ENCODE data around the gene C10orf95.
"Not testable (repeated sequence)": the region's sequence is repeated elsewhere in the genome, so short reads cannot be mapped to it uniquely, and the experiment has no call there.

C10orf95 gene, protein sequence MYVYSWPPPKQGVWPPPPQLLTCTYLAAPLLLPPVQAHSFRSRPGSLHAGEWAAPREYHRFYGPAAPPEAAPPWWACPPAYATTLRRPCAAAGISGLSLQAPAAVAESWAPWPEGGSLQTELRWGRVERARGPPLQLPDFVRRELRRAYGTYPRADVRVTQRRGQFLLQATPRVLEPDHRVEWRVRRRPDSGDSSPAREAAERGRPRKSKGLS

DNA sequence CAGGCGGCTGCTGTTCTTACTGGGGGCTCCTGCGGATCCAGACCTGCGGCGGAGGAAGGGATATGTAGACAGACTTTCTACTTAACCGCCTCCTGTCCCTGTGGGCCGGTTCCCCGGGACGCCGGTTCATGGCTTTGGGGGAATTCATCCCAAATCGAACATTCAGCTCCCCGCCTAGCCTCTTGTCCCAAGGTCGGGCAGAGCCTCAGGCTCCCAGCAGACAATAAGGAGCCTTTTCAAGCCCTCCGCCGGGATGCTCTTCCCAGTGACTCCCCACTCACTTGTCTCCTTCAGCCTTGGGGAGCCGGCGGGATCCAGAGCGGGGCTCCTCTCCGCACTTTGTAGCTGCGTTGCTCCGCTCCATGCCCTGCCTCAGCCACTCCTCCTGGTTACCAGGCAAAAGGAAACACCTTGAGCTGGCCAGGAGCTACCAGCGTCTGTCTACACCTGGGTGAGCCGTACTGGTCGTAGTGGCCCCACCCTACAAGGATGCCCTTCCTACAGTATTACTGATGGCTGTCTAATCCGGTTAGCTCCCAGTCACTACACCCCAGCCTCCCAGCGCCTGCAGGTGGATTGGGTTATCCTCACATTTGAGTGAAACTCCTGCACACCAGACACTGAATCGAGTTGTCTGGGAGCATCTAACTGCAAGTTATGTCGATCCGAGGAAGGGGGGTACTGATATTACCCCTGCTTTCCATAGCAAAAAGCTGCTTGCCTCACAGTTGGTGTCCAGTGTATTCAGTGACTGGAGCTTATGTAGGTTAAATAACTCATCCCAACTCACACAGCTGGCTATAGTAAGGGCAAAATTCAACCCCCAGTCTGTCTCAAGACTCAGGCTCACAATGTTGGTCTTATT lies at the start of gene C10orf95:
C10orf95 (minus strand) TSS at position 439 of the 865 bp plus-strand sequence. CDS start 450 bp downstream, outside the sequence.
- no peak for DNase-seq (ENCODE audit: low spot score)

DNA sequence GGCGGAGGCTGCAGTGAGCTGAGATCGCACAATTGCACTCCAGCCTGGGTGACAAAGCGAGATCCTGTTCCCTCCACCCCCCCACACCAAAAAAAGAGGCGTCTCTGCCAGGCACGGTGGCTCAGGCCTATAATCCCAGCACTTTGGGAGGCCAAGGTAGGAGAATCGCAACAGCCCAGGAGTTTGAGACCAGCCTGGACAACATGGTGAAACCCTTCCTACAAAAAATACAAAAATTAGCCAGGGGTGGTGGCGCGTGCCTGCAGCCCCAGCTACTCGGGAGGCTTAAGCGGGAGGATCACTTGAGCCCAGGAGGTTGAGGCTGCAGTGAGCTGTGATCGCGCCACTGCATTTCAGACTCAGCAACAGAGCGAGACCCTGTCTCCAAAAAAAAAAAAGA lies 49.3 kb upstream of the C10orf95 start:
- DNase-seq (ENCODE audit: low spot score) = not testable (repeated sequence)

DNA sequence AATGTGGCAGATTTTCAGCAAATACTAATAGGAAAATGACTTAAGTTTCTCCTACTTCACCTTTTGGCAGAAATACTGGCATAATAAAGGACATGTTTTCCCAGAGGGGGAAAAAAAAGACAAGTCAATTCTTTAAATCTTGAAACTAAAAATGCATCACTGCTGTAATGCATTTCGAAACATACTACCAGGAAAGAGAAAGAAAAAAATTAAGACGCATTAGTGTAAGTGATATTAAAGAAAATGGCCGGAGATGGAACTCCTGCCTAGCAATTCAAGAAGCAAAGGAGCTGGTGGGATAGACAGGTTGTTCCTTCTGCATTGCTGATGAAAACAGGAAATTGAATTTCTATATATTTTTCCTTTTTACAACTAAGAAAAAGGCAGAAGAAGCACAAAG lies 48.0 kb upstream of the C10orf95 start:
- no peak for DNase-seq (ENCODE audit: low spot score)

DNA sequence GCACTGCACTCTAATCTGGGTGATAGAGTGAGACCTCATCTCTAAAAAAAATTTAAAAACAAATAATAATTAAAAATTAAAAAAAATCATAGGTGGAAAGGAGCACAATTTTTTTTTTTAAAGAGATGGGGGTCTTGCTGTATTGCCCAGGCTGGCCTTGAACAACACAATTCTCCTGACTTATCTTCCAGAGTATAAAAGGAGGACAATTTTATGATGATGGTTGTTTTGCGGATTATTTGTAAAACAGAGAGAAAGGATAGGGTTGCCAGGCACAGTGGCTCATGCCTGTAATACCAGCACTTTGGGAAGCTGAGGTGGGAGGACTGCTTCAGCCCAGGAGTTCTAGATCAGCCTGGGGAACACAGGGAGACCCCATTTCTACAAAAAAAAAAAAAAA lies 46.2 kb upstream of the C10orf95 start:
- no peak for DNase-seq (ENCODE audit: low spot score)

DNA sequence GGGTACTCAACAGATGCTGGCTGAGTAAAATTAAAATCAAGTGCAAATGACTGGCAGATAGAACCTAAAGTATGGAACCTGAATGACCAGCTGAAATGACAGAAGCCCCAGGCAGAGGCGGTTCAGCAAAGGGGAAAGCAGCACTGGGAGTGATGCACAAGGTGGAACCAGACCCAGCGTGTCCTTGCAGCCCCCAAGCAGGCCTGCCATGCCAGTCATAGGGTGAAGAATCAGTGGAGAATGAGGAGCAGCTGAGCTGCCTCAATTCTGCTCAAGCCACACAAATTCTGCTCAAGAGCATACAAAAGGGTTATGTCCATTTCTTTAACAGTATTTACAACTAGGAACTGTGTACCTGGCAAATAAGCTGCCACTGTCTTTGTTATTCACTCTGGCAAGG lies 42.4 kb upstream of the C10orf95 start:
- no peak for DNase-seq (ENCODE audit: low spot score)

DNA sequence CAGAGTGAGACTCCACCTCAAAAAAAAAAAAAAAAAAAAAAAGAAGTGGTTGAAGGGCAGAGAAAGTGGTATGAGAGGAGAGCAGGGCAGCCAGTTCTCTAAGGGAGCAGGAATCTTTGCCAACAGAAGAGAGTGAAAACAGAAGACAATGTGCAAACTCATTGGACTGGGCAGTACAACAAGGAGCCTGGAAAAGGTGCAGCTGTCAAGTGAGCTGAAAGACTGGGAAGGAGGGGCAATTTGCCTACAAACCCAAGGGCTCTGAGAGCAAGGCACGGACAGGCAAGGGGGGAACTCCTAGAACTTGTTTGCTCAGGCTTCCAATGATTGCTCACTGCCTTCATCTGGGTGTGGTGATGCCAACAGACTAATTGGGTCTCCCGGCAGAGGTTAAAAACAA lies 41.6 kb upstream of the C10orf95 start:
- no peak for DNase-seq (ENCODE audit: low spot score)

DNA sequence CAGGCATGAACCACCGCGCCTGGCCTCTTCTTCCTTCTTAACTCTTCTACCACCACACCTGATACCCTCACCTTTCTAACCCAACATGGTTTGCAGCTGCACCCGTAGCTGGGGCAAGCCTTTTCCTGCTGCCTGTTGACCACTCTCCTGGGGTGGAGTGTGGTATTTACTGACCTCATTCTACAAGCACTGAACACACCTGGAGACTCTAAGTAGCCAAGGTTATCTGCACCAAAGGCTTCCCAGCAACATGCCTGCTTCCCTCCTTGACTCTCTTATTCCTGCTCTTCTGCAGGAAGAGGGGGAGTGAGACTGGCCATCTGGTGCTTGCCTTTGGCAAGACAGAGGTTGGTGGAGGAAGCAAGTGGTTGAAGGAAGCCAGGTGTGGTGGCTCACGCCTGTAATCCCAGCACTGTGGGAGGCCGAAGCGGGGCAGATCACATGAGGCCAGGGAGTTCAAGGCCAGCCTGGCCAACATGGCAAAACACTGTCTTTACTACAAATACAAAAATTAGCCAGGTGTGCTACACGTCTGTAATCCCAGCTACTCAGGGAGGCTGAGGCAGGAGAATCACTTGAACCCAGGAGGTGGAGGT lies 41.1 kb upstream of the C10orf95 start:
- DNase-seq (ENCODE audit: low spot score) = no peak

DNA sequence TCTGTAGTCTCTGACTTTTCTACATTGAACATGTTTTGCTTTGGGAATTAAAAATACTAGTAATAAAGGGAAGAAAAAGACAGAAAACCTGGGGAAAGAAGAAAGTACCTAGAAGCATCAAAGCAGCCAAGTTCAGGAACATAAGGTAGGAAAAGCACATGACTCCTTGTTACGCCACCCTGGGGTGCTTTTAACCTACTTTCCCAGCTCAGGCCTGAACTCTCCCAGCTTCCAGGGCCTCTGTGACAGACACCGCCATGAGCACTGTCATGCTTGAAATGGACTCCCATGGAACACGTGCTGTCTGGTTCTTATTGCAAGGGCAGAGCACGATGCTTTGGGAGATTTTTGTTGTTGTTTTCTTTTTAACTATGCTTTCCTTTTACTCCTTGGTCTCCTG lies 39.8 kb upstream of the C10orf95 start:
- no peak for DNase-seq (ENCODE audit: low spot score)

DNA sequence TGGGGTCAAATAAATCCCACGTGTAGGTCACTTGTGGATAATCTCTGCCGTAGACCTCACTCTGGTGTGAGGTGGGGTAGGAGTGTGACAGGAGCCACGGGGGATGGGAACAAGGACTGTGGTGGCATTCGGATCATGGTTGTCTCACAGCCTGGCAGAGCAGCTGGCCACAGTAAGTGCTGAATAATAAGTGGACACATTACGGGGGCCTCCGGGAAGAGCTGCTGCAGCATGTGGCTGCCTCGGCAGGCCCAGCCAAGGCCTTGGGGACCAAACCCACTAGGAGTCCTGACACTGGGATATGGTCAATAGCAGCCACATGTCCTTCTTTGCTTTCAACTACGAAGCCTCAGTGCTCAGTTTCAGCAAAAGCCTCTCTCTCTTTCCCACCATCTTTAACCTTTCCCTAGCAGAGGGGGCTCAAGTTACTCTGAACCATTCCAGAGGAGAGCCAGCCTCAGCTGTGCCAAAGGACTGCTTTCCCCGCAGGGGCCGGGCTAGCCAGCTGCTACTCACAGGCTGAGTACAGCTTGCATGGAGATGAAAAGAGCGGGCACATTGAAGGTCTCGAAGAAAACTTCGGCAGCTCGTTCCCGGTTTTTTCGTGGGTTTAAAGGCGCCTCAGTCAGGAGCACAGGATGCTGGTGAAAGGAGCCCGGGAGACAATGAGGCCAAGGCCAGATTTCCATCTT lies 33.9 kb upstream of the C10orf95 start:
- DNase-seq (ENCODE audit: low spot score) = no peak

DNA sequence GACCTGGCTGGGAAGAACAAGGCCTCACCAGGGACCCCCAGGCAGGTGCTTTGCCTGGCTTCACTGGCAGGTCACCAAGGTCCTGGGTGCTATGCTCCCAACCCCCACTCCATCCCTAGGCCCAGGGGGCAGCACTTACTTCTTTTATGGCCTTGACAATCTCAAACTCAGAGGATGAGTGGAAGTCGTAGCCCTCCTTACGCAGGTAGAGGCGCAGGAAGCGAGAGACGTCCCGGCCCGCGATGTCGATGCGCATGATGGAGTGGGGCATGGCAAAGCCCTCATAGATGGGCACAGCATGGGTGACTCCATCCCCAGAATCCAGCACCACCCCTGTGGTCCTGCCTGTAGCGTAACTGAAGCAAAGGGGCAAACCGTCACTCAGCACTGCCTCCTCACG lies 32.7 kb upstream of the C10orf95 start:
- DNase-seq (ENCODE audit: low spot score) = no peak

DNA sequence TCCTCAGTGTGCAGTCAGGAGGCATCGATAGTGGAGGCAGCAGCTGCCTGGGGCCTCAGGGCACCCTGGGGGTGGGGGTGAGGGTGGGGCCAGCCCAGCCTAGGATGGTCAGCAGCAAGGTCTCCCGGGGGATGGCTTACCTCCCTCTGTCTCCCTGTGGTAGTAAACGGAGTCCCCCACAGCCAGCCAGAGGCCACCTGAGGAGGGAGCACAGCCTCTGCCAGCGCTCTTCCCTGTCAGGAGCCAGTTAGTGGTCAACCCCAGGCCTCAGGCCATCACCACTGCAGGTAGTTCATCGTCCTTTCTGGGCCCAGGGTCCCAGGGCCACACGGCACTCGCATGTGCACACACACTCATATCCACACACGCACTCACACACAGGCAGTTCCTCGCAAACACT lies 29.1 kb upstream of the C10orf95 start:
- DNase-seq (ENCODE audit: low spot score) = no peak

DNA sequence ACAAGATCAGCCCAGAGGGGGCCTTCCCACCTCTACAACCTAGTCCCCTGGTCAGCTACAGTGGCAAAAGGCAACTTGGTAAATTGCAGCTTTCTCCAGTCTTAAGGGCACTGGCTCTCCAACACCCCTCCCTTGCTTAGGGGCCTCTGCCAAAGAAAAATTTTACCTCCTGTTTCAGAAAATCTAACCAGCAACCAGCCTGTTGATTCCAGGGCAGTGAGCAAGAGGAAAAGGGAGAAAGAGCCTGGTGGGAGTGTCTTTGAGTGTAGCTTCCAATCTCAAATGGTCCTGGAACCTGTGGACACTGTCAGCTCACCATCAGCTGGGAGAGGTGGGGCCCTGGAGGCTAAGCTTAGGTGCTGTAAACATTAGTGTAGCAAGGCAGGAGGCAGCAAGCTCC lies 28.3 kb upstream of the C10orf95 start:
- no peak for DNase-seq (ENCODE audit: low spot score)

DNA sequence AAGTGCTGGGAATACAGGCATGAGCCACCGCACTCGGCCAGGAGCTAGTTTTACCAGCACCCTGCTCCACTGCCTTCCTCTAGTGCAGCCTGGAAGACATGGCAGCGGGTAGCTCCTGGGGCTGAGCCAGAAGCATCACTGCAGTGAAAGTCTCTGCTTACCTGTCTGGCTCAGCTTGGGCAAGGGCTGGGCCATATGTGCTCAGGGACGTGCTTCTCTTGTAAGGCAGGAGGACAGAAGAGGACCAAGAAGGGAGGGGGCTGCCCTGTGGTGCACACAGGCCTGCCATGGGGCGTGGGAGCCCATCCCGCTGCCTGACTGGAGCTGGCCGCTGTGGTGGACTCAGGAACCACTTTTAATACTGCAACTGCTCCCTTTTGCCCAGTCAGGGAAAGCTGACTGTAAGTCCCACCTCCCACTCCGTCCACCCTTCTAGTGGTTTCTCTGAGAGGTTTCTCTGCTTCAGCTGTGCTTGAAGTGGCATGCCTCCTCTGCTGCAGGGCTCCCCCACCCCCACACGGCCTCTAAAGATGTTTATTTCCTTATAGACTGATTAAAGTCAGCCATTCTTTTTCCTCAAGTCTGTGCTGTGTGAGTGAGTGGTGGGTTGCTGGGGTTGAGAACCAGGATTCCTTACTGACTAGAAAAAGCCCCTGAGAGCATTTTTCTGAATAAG lies 25.3 kb upstream of the C10orf95 start:
- no peak for DNase-seq (ENCODE audit: low spot score)

DNA sequence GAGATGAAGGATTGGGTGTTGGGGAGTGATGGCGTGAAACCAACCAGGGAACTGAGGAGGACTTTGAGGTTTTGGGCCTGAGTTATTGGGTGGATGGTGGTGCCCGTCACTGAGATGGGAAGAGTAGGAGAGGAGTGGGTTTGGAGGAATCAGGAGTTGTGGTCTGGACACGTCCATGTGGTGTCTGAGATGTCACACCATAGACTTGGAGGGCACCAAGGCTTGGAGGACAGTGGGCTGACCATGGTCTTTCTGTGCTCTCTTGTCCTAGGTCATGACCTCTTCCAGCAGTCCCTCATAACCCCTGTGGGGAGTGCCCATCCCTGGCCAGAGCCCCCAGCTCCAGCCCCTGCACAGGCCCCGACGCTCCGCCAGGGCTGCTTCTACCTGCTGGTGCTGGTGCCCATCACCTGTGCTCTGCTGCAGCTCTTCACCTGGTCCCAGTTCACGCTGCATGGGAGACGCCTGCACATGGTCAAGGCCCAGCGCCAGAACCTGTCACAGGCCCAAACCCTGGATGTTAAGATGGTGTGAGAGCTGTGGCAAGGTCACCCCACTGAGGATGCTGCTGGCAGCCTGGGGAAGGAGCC lies 24.2 kb upstream of the C10orf95 start:
- DNase-seq (ENCODE audit: low spot score) = no peak

DNA sequence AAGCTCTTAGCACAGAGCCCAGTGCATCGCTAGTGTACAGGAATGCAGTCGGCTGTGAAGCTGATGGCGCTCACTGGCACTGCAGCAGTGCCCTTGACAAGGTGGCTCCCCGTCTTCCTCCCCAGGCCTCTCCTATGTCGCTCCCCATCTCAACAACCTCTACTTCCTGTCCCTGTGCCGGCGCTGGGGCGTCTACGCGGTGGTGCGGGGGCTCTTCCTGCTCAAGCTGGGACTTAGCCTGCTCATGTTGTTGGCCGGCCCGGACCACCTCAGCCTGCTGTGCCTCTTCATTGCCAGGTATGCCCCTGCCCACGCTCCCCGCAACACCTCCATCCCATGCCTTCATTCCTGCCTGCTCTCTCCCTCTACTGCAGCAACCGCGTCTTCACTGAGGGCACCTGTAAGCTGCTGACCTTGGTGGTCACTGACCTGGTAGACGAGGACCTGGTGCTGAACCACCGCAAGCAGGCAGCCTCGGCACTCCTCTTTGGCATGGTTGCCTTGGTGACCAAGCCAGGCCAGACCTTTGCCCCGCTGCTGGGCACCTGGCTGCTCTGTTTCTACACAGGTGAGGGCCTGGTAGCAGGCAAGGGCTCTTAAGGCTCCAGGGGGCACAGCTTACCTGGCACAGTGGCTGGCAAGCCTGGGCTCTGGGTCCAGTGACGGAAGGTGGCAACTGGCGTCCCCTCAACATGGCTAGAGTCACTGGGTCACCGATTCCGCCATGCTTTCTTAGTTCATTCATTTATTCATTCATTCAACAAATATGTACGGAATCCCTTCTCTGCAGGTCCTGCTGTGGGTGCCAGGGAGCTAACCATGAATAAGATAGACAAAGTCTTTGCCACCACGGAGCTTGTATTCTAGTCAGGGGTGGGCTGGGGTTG lies 22.3 kb upstream of the C10orf95 start:
- no peak for DNase-seq (ENCODE audit: low spot score)

DNA sequence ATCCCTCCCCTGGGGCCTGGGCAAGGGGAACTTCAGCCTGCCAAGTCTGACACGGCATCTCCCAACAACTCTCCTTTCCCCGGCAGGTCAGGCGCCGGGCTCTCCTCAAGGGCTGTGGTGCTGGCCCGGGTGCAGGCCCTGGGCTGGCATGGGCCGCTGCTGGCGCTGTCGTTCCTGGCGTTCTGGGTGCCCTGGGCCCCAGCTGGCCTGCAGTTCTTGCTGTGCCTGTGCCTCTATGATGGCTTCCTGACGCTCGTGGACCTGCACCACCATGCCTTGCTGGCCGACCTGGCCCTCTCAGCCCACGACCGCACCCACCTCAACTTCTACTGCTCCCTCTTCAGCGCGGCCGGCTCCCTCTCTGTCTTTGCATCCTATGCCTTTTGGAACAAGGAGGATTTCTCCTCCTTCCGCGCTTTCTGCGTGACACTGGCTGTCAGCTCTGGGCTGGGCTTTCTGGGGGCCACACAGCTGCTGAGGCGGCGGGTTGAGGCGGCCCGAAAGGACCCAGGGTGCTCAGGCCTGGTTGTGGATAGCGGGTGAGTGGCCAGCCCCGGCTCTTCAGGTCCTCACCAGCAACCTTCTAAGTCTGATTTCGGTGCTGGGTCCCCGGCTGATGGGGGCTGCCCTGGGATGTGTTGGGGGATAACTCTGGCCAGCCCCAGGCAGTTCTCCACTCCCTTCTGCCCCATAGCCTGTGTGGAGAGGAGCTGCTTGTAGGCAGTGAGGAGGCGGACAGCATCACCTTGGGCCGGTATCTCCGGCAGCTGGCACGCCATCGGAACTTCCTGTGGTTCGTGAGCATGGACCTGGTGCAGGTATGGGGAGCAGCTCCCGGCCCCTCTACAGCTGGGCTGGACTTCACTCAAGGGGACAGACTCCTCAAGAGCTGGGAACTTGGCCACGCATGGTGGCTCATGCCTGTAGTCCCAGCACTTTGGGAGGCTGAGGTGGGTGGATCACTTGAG lies 19.5 kb upstream of the C10orf95 start:
- DNase-seq (ENCODE audit: low spot score) = no peak

DNA sequence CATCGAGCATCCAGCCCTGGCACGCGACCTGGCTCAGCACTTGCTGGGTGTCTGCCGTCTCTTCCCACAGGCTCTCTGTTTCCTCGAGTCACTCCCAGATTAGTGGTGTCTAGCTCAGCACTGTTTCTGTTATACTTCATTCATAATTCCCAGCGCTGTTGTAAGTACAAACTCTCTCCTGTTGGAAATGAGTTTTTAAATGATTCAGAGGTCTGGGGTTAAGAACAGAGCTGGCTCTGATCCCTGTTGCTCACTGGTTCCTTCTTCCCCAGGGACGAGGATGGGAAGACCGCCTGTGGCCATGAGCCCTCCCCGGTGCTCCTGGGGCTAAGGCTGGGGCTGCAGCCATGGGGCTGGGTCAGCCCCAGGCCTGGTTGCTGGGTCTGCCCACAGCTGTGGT lies 17.3 kb upstream of the C10orf95 start:
- DNase-seq (ENCODE audit: low spot score) = no peak

DNA sequence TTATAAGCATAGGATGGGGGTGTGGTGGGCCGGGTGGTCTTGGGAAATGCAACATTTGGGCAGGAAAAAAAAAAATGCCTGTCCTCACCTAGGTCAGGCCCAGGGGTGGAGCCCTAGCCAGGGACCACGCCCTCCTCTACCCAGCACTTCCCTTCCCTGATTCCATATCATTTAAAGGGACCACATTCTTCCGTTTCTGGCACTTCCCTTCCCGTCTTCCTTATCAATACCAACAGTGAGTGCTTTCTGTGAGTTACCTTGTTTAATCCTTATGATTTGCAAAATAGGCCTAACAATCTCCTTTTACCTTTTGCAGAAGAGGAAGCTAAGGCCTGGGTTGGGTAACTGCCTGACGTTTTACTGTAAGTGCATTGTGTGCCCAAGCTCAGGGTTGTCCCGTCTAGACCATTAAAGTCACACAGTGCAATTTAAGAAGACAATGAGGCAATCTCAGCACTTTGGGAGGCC lies 16.7 kb upstream of the C10orf95 start:
- DNase-seq (ENCODE audit: low spot score) = no peak

DNA sequence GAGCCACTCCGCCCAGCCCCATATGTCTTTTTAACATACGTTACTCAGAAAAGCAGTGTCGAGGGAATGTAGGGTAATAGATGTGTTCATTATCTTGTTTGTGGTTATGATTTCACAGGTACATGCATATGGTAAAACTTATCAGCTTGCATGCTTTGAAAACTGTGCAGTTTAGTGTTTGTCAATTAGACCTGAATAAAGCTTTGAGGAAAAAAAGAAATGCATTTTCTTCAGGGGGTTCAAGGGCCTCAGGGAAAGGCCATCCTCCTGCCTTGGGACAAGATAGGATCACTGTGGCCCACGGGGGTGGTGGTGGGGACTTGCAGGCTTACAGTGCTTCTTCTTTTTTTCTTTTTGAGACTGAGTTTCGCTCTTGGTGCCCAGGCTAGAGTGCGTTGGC lies 16.0 kb upstream of the C10orf95 start:
- no peak for DNase-seq (ENCODE audit: low spot score)
